ENCODE data around the gene SNAPIN. TPM values are rescaled to one million over a fixed set of nuclear protein-coding genes. Genes with fewer than 3 reads are reported as not detected.

Gene SNAPIN
- total RNA-seq, 1 experiment from 2014 or later: 34.1 TPM

GRCh38 chr1:153673511-153673910 lies 15.0 kb downstream of the SNAPIN start:
- Mint-ChIP-seq H3K27me3 (ENCODE audit: insufficient read depth, unreplicated experiment) (no peaks in the 10 kb centered on the region), H3K4me3 (ENCODE audit: unreplicated experiment) (peak overlapping the region; percentile 55), H3K36me3 (ENCODE audit: insufficient read depth, unreplicated experiment) (peaks cover 16% of the 10 kb centered on the region), H3K9me3 (ENCODE audit: unreplicated experiment) (no peaks in the 10 kb centered on the region), H3K27ac (ENCODE audit: unreplicated experiment) (peak overlapping the region; percentile 47), H3K4me1 (ENCODE audit: low read depth, unreplicated experiment) (peaks cover 19% of the 10 kb centered on the region)
- no peaks in the 10 kb centered on the region for H3K9me3 ChIP-seq
- peaks cover 14% of the 10 kb centered on the region for H3K4me1 ChIP-seq
- peaks cover 5% of the 10 kb centered on the region; the same call in 1 of the 2 replicates for H3K36me3 ChIP-seq (ENCODE audit: control insufficient read depth, insufficient read depth, low read length)
- ChIA-PET CTCF (interaction anchor here (0.7 kb wide), 1 partner anchor 60 kb away, joined by 3 read pairs; no protein-coding TSS in a partner anchor), POLR2A (no interaction called here)
- DNase-seq: no peak
- no peak overlapping the region for H3K4me3 ChIP-seq (ENCODE audit: low read depth, low read length)
- intact Hi-C loops (cut with micrococcal nuclease; ENCODE audit: unreplicated experiment): loop anchor here (5.0 kb wide), 1 partner anchor 96 kb away; no protein-coding TSS in a partner anchor
- no peaks in the 10 kb centered on the region for H3K27me3 ChIP-seq (replicated peaks; ENCODE audit: control insufficient read depth, insufficient read depth, low read length)
- no peak for TF ChIP-seq CTCF (IDR thresholded peaks at IDR 0.05; ENCODE audit: insufficient read depth in 1 of 2, low read depth in 1 of 2, low read length in 1 of 2, severe bottlenecking in 1 of 2, unreplicated experiment in 1 of 2)
- no TSS peak for BruUV-seq (replicated peaks)

DNA sequence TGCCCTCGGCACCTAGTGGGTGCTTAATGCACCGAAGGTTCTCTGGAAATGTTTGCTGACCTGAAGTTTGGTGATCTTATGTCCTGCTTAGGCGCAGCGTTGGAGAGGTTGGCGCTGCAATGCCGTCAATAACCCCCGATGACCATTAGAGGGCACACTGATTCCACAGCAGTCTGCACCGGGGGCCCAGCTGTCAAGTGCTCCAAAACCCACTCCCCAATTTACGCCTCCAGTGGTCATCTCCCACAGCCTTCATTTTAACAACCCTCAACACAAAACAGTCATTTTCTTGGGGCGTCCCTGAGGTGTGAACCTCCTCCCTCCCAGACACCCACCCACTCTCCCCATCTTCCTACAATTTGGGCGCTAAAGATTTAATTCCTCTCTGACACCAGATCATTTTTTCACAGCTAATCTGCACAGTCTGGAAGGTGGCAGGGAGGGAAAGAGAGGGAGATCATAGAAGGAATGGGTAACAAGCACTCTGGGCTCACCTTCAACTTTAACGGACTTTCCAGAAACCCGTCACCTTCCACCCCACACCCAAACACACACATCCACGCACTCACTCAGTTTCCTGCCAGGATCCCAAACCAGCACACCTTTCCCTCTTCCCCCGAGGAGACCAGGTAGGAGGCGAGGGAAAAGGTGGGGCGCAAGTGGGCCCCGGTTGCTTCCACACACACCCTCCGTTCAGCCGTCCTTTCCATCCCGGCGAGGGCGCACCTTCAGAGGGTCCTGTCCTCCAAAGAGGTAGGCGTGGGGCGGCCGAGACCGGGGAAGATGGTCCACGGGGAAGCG lies 19.4 kb downstream of the SNAPIN start:
- Mint-ChIP-seq H3K27me3 (ENCODE audit: insufficient read depth, unreplicated experiment) (peaks cover 9% of the 10 kb centered on the region), H3K27ac (ENCODE audit: unreplicated experiment) (peak overlapping the region; percentile 18), H3K4me3 (ENCODE audit: unreplicated experiment) (peak overlapping the region; percentile 97), H3K4me1 (ENCODE audit: low read depth, unreplicated experiment) (peaks cover 28% of the 10 kb centered on the region), H3K36me3 (ENCODE audit: insufficient read depth, unreplicated experiment) (peaks cover 19% of the 10 kb centered on the region), H3K9me3 (ENCODE audit: unreplicated experiment) (no peaks in the 10 kb centered on the region)
- no peaks in the 10 kb centered on the region for H3K27me3 ChIP-seq (replicated peaks; ENCODE audit: control insufficient read depth, insufficient read depth, low read length)
- CTCF ChIA-PET: interaction anchor here (0.5 to 1.4 kb wide), 5 partner anchors 50 to 98 kb away, joined by 3 to 6 read pairs (median 5); partner anchors contain the start of genes INTS3, S100A13 and SLC27A3
- peak; percentile 91 to 93 for TF ChIP-seq CTCF (IDR thresholded peaks at IDR 0.05; ENCODE audit: insufficient read depth in 1 of 2, low read depth in 1 of 2, low read length in 1 of 2, severe bottlenecking in 1 of 2, unreplicated experiment in 1 of 2)
- peak overlapping the region; percentile 73 for H3K4me3 ChIP-seq (ENCODE audit: low read depth, low read length)
- peaks cover 16% of the 10 kb centered on the region for H3K4me1 ChIP-seq
- intact Hi-C loops (cut with micrococcal nuclease; ENCODE audit: unreplicated experiment): loop anchor here (1.0 to 5.0 kb wide), 6 partner anchors 71 to 312 kb away; partner anchors contain the start of genes GATAD2B, RAB13 and RPS27
- POLR2A ChIA-PET: interaction anchor here (0.6 kb wide), 1 partner anchor 469 kb away, joined by 4 read pairs; no protein-coding TSS in a partner anchor
- H3K36me3 ChIP-seq (ENCODE audit: control insufficient read depth, insufficient read depth, low read length): no peaks in the 10 kb centered on the region
- peak; percentile 66 to 72 for DNase-seq
- BruUV-seq (replicated peaks): no TSS peak
- no peaks in the 10 kb centered on the region for H3K9me3 ChIP-seq

GRCh38 chr1:153678519-153679336 lies 20.2 kb downstream of the SNAPIN start, which contains the start of gene NPR1:
Gene NPR1 (plus strand): TSS chr1:153678688. CDS start chr1:153679109, 421 bp downstream.
- peaks cover 9% of the 10 kb centered on the region for H3K27me3 Mint-ChIP-seq (ENCODE audit: insufficient read depth, unreplicated experiment)
- Histone ChIP-seq H3K9me3 (no peaks in the 10 kb centered on the region), H3K4me1 (peaks cover 16% of the 10 kb centered on the region), H3K36me3 (ENCODE audit: control insufficient read depth, insufficient read depth, low read length) (no peaks in the 10 kb centered on the region), H3K4me3 (ENCODE audit: low read depth, low read length) (peak within 1 kb of the TSS; percentile 73), H3K27me3 (replicated peaks; ENCODE audit: control insufficient read depth, insufficient read depth, low read length) (no peaks in the 10 kb centered on the region)
- ChIA-PET POLR2A (interaction anchor here (0.6 kb wide), 1 partner anchor 150 kb away, joined by 3 read pairs; no protein-coding TSS in a partner anchor), CTCF (interaction anchor here (0.6 to 1.4 kb wide), 6 partner anchors 49 to 316 kb away, joined by 3 to 6 read pairs (median 4); partner anchors contain the start of genes INTS3, S100A13 and SLC27A3)
- H3K4me3 Mint-ChIP-seq (ENCODE audit: unreplicated experiment): peak within 1 kb of the TSS; percentile 97
- intact Hi-C loops (cut with micrococcal nuclease; ENCODE audit: unreplicated experiment): loop anchor here (2.0 to 5.0 kb wide), 2 partner anchors 244 to 308 kb away; partner anchors contain the start of genes GATAD2B and RAB13
- TF ChIP-seq CTCF (IDR thresholded peaks at IDR 0.05; ENCODE audit: insufficient read depth in 1 of 2, low read depth in 1 of 2, low read length in 1 of 2, severe bottlenecking in 1 of 2, unreplicated experiment in 1 of 2): no peak
- peak in 1 of 2 experiments; percentile 45 for DNase-seq
- peaks cover 19% of the 10 kb centered on the region for H3K36me3 Mint-ChIP-seq (ENCODE audit: insufficient read depth, unreplicated experiment)
- no TSS peak for BruUV-seq (replicated peaks)
- peaks cover 32% of the 10 kb centered on the region for H3K4me1 Mint-ChIP-seq (ENCODE audit: low read depth, unreplicated experiment)
- H3K9me3 Mint-ChIP-seq (ENCODE audit: unreplicated experiment): no peaks in the 10 kb centered on the region
- peak within 1 kb of the TSS; percentile 87 for H3K27ac Mint-ChIP-seq (ENCODE audit: unreplicated experiment)
